Measurements from ENCODE around the gene ZFAND2B. TPM values are rescaled to one million over a fixed set of nuclear protein-coding genes. Genes with fewer than 3 reads are reported as not detected.
A peak's percentile ranks its signal among the peaks of the same experiment; 100 is the strongest.

The ZFAND2B gene
- total and polyA plus RNA-seq, 2 donors from 2014 or later: 44.8 to 72.6 TPM

DNA sequence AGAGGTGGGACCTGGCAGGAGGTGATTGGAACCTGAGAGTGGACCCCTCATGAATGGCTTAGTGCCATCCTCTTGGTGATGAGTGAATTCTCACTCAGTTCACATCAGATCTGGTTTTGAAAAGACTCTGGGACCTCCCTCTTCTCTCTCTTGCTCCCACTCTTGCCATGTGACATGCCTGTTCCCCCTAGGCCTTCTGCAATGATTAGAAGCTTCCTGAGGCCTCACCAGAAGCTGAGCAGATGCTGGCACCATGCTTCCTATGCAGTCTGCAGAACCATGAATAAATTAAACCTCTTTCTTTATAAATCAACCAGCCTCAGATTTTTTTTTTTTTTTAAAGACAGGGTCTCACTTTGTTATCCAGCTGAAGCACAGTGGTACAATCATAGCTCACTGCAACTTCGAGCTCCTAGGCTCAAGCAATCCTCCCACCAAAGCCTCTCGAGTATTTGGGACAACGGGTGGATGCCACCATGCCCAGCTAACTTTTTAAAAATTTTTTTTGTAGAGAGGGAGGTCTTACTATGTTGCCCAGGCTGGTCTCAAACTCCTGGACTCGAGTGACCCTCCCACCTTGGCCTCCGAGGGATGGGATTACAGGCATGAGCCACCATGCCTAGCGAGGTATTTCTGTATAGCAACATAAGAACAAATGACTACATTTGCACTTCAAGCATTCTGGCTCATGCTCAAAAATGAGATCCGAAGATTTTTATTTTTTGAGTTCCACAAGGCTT, 2.0 kb upstream of the ZFAND2B start:
- Histone ChIP-seq H3K9me3 (ENCODE audit: control insufficient read depth in 2 of 3, insufficient read depth in 1 of 3, low read length in 3 of 3) (no peaks in the 10 kb centered on the region), H3K27ac (ENCODE audit: low read depth in 2 of 2, low read length in 2 of 2) (no peak overlapping the region), H3K9ac (ENCODE audit: low read length in 3 of 3) (no peak overlapping the region), H3K27me3 (ENCODE audit: control insufficient read depth, insufficient read depth, low read length) (no peaks in the 10 kb centered on the region), H3K36me3 (ENCODE audit: control insufficient read depth in 2 of 3, insufficient read depth in 3 of 3, low read length in 3 of 3) (peaks cover 0 to 15% (median 10%) of the 10 kb centered on the region in 3 donors), H3K4me1 (ENCODE audit: control insufficient read depth in 2 of 3, insufficient read depth in 2 of 3, low read depth in 1 of 3, low read length in 3 of 3) (peaks cover 8 to 14% (median 9%) of the 10 kb centered on the region in 3 donors), H3K4me3 (ENCODE audit: low read length in 3 of 3) (no peak overlapping the region)
- DNase-seq (peak in 1 of 5 donors; percentile 30), FAIRE-seq (no peak)
- TF ChIP-seq, protein P1, sequence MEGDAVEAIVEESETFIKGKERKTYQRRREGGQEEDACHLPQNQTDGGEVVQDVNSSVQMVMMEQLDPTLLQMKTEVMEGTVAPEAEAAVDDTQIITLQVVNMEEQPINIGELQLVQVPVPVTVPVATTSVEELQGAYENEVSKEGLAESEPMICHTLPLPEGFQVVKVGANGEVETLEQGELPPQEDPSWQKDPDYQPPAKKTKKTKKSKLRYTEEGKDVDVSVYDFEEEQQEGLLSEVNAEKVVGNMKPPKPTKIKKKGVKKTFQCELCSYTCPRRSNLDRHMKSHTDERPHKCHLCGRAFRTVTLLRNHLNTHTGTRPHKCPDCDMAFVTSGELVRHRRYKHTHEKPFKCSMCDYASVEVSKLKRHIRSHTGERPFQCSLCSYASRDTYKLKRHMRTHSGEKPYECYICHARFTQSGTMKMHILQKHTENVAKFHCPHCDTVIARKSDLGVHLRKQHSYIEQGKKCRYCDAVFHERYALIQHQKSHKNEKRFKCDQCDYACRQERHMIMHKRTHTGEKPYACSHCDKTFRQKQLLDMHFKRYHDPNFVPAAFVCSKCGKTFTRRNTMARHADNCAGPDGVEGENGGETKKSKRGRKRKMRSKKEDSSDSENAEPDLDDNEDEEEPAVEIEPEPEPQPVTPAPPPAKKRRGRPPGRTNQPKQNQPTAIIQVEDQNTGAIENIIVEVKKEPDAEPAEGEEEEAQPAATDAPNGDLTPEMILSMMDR (IDR thresholded peaks at IDR 0.05; ENCODE audit: borderline replicate concordance, extremely low read depth, insufficient read depth): no peak
- intact Hi-C loops (cut with DNase I): no loop called here

DNA sequence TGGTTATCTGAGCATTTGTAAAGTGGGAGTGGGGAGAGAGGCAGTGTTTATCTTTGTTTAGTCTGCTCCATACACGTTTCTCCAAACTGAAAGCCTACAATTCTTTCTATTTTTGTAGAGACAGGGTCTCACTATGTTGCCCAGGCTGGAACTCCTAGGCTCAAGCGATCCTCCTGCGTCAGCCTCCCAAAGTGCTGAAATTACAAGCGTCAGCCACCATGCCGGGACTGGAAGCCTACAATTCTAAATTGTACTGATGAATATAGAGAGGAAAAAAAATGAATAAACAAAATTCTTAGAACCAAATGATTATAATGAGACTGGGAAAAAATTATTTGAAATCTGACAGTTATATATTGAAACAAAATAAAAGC, 1.4 kb upstream of the ZFAND2B start:
- H3K9me3 ChIP-seq (ENCODE audit: control insufficient read depth in 2 of 3, insufficient read depth in 1 of 3, low read length in 3 of 3): no peaks in the 10 kb centered on the region
- TF ChIP-seq, protein P1 (IDR thresholded peaks at IDR 0.05; ENCODE audit: borderline replicate concordance, extremely low read depth, insufficient read depth): no peak
- peaks cover 0 to 19% (median 10%) of the 10 kb centered on the region in 3 donors for H3K36me3 ChIP-seq (ENCODE audit: control insufficient read depth in 2 of 3, insufficient read depth in 3 of 3, low read length in 3 of 3)
- peak in 1 of 5 donors; percentile 45 for DNase-seq
- peaks cover 8 to 14% (median 9%) of the 10 kb centered on the region in 3 donors for H3K4me1 ChIP-seq (ENCODE audit: control insufficient read depth in 2 of 3, insufficient read depth in 2 of 3, low read depth in 1 of 3, low read length in 3 of 3)
- no peak overlapping the region for H3K9ac ChIP-seq (ENCODE audit: low read length in 3 of 3)
- H3K27me3 ChIP-seq (ENCODE audit: control insufficient read depth, insufficient read depth, low read length): no peaks in the 10 kb centered on the region
- H3K27ac ChIP-seq (ENCODE audit: low read depth in 2 of 2, low read length in 2 of 2): no peak overlapping the region
- intact Hi-C loops (cut with DNase I): no loop called here
- no peak for FAIRE-seq
- no peak overlapping the region for H3K4me3 ChIP-seq (ENCODE audit: low read length in 3 of 3)

DNA sequence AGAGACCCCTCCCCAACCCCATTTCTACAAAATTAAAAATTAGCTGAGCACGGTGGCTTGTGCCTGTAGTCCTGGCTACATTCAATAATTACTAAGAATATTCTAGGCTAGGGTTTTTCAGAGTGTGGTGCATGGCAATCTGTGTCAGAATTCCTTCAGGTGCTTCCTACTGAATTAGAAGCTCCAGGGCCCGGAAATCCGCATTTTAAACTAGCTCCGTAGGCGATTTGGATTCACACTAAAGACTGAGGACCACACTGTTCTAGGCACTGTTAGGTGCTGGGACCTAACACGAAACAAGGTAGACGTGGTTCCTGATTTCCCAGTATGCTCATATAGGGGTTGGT, 628 bp upstream of the ZFAND2B start:
- TF ChIP-seq, protein P1 (IDR thresholded peaks at IDR 0.05; ENCODE audit: borderline replicate concordance, extremely low read depth, insufficient read depth): no peak
- FAIRE-seq (no peak), DNase-seq (peak in 1 of 5 donors; percentile 1)
- Histone ChIP-seq H3K9ac (ENCODE audit: low read length in 3 of 3) (peak overlapping the region; percentile 92 to 100 (median 96)), H3K4me3 (ENCODE audit: low read length in 3 of 3) (peak overlapping the region; percentile 89 to 93 (median 92)), H3K27me3 (ENCODE audit: control insufficient read depth, insufficient read depth, low read length) (no peaks in the 10 kb centered on the region), H3K4me1 (ENCODE audit: control insufficient read depth in 2 of 3, insufficient read depth in 2 of 3, low read depth in 1 of 3, low read length in 3 of 3) (peaks cover 8 to 14% (median 9%) of the 10 kb centered on the region in 3 donors), H3K9me3 (ENCODE audit: control insufficient read depth in 2 of 3, insufficient read depth in 1 of 3, low read length in 3 of 3) (no peaks in the 10 kb centered on the region), H3K27ac (ENCODE audit: low read depth in 2 of 2, low read length in 2 of 2) (peak overlapping the region; percentile 96 to 97), H3K36me3 (ENCODE audit: control insufficient read depth in 2 of 3, insufficient read depth in 3 of 3, low read length in 3 of 3) (peaks cover 0 to 19% (median 10%) of the 10 kb centered on the region in 3 donors)
- intact Hi-C loops (cut with DNase I): no loop called here
